NCI-H2029 treated with DMSO at 0.1 percent for 48 hours (cell line): Measurements from ENCODE around the gene GCFC2.
"Not testable (repeated sequence)": the region's sequence is repeated elsewhere in the genome, so short reads cannot be mapped to it uniquely, and the experiment has no call there.

ENCODE experiments used
- DNase-seq: peaks from one replicate; lab custom pipeline; 2025; lab: John Stamatoyannopoulos, UW

The GCFC2 gene

GRCh38 chr2:75710577-75711253 lies at the start of gene GCFC2:
GCFC2 (minus strand) TSS chr2:75710915; CDS start chr2:75710855, 60 bp downstream.
- peak; percentile 58 for DNase-seq

GRCh38 chr2:75752828-75753227 lies 42.1 kb upstream of the GCFC2 start:
- no peak for DNase-seq

GRCh38 chr2:75751824-75752468 lies 41.2 kb upstream of the GCFC2 start:
- DNase-seq: no peak

- DNase-seq: no peak
These were observed 40.6 kb upstream of the GCFC2 start for GRCh38 chr2:75751360-75751759.

GRCh38 chr2:75737961-75738360 lies 27.2 kb upstream of the GCFC2 start:
- DNase-seq: no peak

GRCh38 chr2:75736276-75736675 lies 25.6 kb upstream of the GCFC2 start:
- DNase-seq: no peak

- DNase-seq: no peak
These were observed 19.1 kb upstream of the GCFC2 start for GRCh38 chr2:75729861-75730260.

- DNase-seq: no peak
These were observed 18.1 kb upstream of the GCFC2 start for GRCh38 chr2:75728614-75729419.

GRCh38 chr2:75722687-75723086 lies 12.0 kb upstream of the GCFC2 start:
- no peak for DNase-seq

GRCh38 chr2:75720525-75720924 lies 9.8 kb upstream of the GCFC2 start:
- DNase-seq: no peak

GRCh38 chr2:75719616-75720015 lies 8.9 kb upstream of the GCFC2 start:
- no peak for DNase-seq

- no peak for DNase-seq
These were observed 5.7 kb upstream of the GCFC2 start for GRCh38 chr2:75716406-75716805.

- DNase-seq: not testable (repeated sequence)
These were observed 875 bp upstream of the GCFC2 start for GRCh38 chr2:75711590-75711989.

- no peak for DNase-seq
These were observed 517 bp downstream of the GCFC2 start for GRCh38 chr2:75710220-75710576.

- DNase-seq: no peak
These were observed 1.4 kb downstream of the GCFC2 start for GRCh38 chr2:75709297-75709696.

GRCh38 chr2:75707901-75708300 lies 2.8 kb downstream of the GCFC2 start:
- DNase-seq: no peak

GRCh38 chr2:75705921-75706320 lies 4.8 kb downstream of the GCFC2 start:
- no peak for DNase-seq

- no peak for DNase-seq
These were observed 7.0 kb downstream of the GCFC2 start for GRCh38 chr2:75703589-75704287.

- DNase-seq: no peak
These were observed 8.1 kb downstream of the GCFC2 start for GRCh38 chr2:75702593-75702992.

GRCh38 chr2:75698918-75699317 lies 11.8 kb downstream of the GCFC2 start:
- DNase-seq: no peak

GRCh38 chr2:75688196-75688595 lies 22.5 kb downstream of the GCFC2 start:
- no peak for DNase-seq

GRCh38 chr2:75683430-75683829 lies 27.3 kb downstream of the GCFC2 start:
- DNase-seq: not testable (repeated sequence)
